ENCODE measurements around the gene PDLIM1. TPM values are rescaled to one million over a fixed set of nuclear protein-coding genes. Genes with fewer than 3 reads are reported as not detected.
A peak's percentile ranks its signal among the peaks of the same experiment; 100 is the strongest.
"Not testable (repeated sequence)": the region's sequence is repeated elsewhere in the genome, so short reads cannot be mapped to it uniquely, and the experiment has no call there.

The PDLIM1 gene
- total RNA-seq, 1 donor from 2014 or later, result 1.4 TPM

- not testable (repeated sequence) for DNase-seq
These were observed 87.9 kb downstream of the PDLIM1 start for GRCh38 chr10:95202865-95203264.

GRCh38 chr10:95201736-95202135 lies 89.1 kb downstream of the PDLIM1 start:
- no peak for DNase-seq

GRCh38 chr10:95196046-95196445 lies 94.8 kb downstream of the PDLIM1 start:
- peak; percentile 3 for DNase-seq

- DNase-seq, result no peak
These were observed 96.9 kb downstream of the PDLIM1 start, which contains the start of gene ACSM6 for GRCh38 chr10:95193944-95194343. TSS of gene ACSM6 (plus strand) at chr10:95194238. CDS start at chr10:95194486, 248 bp downstream.

- DNase-seq, result no peak
These were observed 102.2 kb downstream of the PDLIM1 start for GRCh38 chr10:95188593-95188992.

GRCh38 chr10:95187617-95188016 lies 103.2 kb downstream of the PDLIM1 start:
- DNase-seq, result no peak

Other genes with a start within 250 kb of the PDLIM1 start
- gene CYP2C8, start 221.5 kb downstream of the PDLIM1 start, total RNA-seq, result 3.4 TPM
- gene ACSM6, start 96.8 kb downstream of the PDLIM1 start, total RNA-seq, result not detected